ENCODE measurements around the gene RPL7L1. TPM values are rescaled to one million over a fixed set of nuclear protein-coding genes. Genes with fewer than 3 reads are reported as not detected.
"Not testable (repeated sequence)": the region's sequence is repeated elsewhere in the genome, so short reads cannot be mapped to it uniquely, and the experiment has no call there.

The RPL7L1 gene
- total RNA-seq, 1 donor from 2014 or later: 85.9 TPM

DNA sequence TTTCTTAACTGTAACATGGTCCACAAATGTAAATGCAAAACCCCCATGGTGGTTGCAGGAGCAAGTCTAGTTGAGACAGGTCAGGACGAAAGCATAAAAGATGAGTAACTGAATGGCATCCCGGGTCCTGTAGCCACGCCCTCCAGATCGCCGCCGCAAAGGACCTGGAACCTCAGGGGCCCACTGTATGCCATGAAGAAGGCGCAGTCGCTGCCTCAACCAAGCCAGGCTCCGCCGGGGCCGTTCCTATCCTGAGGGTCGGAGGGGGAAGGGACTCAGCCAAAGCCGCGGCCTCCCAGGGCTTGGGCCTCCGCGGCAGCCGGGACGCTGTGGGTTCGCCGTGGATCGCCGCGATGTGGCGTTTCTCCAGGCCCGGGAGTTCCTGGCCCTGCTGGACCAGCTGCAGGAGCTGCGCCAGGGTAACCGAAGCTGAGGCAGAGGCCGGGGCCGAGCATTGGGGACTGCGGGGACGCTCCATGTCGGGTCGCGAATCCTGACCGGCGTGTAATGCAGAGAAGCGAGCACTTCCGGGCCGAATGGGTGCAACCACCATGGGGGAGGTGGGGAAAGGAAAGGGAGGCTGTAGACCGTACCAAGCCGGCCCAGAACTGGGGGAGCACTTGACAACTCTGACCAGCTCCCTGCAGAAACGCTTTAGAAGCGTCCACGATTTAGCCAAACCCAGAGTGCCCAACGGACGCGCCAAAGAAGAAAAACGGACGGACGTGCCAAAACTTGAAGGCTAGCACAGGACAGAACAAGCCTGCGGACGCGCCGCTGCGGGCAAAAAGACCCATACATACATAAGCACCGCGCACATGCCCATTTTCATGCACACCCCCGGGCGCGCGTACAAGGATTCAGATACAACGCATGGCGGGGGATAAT lies 11.1 kb downstream of the RPL7L1 start:
- DNase-seq (ENCODE audit: low read depth in 2 of 2): peak; percentile 92 to 97

- DNase-seq (ENCODE audit: low read depth in 2 of 2): no peak
Observed at GRCh38 chr6:42891199-42891722, 11.8 kb downstream of the RPL7L1 start.

GRCh38 chr6:42894041-42894828 lies 14.8 kb downstream of the RPL7L1 start:
- DNase-seq (ENCODE audit: low read depth in 2 of 2): not testable (repeated sequence)

DNA sequence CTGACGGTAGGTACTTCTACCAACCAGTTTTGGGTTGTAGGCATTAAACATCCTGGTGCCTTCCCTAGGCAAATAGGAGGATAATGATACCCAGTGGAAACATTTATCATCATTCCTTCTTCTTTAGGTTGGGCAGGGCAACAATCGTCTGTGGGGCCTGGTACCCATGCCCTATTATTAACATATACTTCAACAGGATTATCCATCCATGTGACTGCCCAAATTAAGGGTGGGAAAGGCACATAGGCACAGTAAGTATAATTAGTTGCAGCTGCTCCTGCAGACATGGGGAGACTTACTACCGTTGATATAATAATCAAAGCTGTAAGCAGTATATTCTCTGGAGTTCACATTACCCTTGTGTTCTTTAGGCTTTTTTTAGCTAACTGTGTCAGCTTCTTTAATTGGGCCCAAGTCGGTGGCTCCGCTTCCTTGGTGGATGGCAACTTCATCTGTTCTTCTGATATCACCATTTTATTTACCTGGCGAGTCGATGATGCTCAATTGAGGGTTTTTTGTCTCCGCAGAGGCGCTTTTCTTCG lies 16.8 kb downstream of the RPL7L1 start:
- no peak for DNase-seq (ENCODE audit: low read depth in 2 of 2)

GRCh38 chr6:42898891-42899361 lies 19.5 kb downstream of the RPL7L1 start:
- DNase-seq (ENCODE audit: low read depth in 2 of 2): peak; percentile 48 to 74

DNA sequence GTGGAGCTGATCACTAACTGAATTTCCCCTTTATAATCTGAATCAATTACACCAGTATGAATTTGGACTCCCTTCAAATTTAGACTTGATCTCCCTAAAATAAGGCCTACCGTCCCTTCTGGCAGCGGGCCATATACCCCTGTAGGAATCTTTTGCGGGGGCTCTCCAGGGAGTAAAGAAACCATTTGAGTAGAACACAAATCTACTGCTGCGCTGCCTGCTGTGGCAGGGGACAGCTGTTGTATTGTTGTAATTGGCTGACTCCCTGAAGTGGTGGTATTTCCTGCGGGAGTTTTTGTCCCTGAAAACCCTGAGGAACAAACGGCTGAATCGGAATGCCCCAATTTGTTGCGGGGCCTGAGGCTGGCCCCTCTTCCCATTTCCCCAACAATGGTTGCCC lies 20.5 kb downstream of the RPL7L1 start:
- DNase-seq (ENCODE audit: low read depth in 2 of 2): peak; percentile 32 to 52

- peak; percentile 69 to 83 for DNase-seq (ENCODE audit: low read depth in 2 of 2)
Observed at GRCh38 chr6:42901538-42901957, 22.1 kb downstream of the RPL7L1 start.

GRCh38 chr6:42902429-42903263 lies 23.2 kb downstream of the RPL7L1 start:
- not testable (repeated sequence) for DNase-seq (ENCODE audit: low read depth in 2 of 2)

- DNase-seq (ENCODE audit: low read depth in 2 of 2): no peak
Observed at GRCh38 chr6:42904467-42904866, 25.1 kb downstream of the RPL7L1 start.

- no peak for DNase-seq (ENCODE audit: low read depth in 2 of 2)
Observed at GRCh38 chr6:42907336-42907735, 27.9 kb downstream of the RPL7L1 start.

DNA sequence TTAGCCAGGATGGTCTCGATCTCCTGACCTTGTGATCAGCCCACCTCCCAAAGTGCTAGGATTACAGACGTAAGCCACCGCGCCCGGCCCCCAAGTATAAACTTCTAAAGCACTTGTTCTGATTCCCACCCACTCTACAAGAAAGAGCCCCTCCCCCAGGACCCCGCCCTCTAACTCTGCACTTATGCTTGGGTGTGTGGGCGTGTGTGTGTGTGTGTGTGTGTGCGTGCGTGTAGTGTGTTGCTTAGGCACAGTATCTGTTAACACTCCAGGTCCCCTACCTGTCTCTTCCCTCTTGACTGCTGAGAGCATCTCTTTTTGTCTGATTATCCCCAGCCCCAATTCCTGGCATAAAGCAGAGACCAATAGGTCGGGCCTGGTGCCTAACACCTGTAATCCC lies 30.4 kb downstream of the RPL7L1 start:
- no peak for DNase-seq (ENCODE audit: low read depth in 2 of 2)

DNA sequence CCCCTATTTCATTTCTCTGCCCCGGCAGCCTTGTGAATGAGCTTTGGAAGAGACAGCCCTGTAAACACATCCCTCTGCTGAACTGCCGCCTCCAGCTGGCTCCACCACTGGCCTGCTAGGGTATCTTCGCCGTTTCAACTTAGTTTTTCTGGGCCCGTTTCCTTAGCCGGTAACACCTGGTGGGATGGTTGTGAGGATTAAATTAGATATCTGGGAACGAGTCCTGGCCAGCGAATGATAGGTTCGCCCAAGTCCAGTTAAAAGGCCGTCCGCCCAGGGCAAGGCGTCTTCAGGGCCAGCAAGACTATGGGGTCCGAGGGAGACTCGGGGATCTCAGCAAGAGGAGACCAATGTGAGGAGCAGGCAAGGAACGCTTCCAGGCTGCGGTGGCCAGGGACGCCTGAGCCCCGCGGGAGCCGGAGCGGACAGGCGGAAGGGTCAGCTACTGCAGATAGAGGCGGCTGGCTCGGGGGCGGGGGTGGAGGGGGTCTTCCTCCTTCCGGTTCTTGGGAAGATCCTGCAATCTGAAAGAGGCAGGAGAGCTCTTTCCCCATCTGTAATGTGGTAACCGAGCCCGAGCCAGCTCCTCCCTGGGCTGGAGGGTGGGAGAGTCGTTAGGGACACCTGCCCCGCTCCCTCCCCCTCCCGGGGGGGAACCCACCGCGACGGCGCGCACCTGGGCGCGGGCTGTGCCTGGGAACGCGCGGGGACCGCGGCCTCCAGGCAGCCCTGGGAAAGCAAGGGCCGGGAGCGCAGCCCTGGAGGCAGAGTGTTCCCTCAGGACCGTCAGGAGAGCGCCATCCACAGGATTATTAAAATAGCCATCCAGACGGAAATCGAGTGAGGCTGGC lies 32.0 kb downstream of the RPL7L1 start:
- no peak for DNase-seq (ENCODE audit: low read depth in 2 of 2)

DNA sequence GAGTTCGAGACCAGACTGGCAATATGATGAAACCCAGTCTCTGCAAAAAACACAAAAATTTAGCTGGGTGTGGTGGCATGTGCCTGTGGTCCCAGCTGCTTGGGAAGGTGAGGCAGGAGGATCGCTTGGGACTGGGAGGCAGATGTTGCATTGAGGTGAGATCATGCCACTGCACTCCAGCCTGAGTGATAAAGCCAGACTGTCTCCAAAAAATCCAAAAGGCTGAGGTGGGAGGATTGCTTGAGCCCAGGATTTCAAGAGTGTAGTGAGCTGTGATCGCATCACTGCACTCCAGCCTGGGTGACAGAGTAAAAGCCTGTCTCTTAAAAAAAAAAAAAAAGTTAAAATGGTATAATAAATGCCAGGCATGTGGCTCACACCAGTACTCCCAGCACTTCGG lies 35.1 kb downstream of the RPL7L1 start:
- DNase-seq (ENCODE audit: low read depth in 2 of 2): no peak

GRCh38 chr6:42915732-42916131 lies 36.3 kb downstream of the RPL7L1 start, which contains the start of gene PTCRA:
TSS of gene PTCRA (plus strand) at chr6:42916053. CDS start at chr6:42916070, 17 bp downstream.
- no peak for DNase-seq (ENCODE audit: low read depth in 2 of 2)

- DNase-seq (ENCODE audit: low read depth in 2 of 2): no peak
Observed at GRCh38 chr6:42916288-42916687, 36.9 kb downstream of the RPL7L1 start.

GRCh38 chr6:42921801-42922200 lies 42.4 kb downstream of the RPL7L1 start:
- DNase-seq (ENCODE audit: low read depth in 2 of 2): no peak

DNA sequence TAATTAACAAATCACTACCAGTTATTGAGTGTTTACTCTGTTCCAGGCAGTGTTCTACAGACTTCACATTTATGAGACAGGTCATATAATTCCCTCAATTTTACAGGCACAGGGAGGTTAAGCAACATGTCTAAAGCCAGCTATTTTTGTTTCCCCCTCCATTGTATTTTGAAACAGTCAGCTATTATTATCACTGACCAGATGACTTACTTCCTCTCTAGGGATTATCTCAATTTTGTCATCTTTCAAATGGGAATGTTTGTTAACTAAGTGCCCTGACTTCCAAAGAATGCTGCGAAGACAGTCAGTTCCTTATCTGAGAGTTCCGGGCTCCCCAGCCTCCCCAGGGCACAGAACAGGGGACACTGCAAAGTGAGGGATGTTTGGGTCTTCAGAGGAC lies 44.2 kb downstream of the RPL7L1 start:
- DNase-seq (ENCODE audit: low read depth in 2 of 2): peak in 1 of 2 donors; percentile 26

- no peak for DNase-seq (ENCODE audit: low read depth in 2 of 2)
Observed at GRCh38 chr6:42925248-42925857, 45.9 kb downstream of the RPL7L1 start.

Data from dermis microvascular lymphatic vessel endothelial cell (primary cell).